GM18519 (cell line): ENCODE results near the gene ZBTB12.
"Not testable (repeated sequence)": the region's sequence is repeated elsewhere in the genome, so short reads cannot be mapped to it uniquely, and the experiment has no call there.

Experiments used
- ATAC-seq: cut with Tn5 transposase; IDR thresholded peaks from one replicate; pipeline ENCODE4 v1.9.1; 2021; ENCODE audit warnings: mild to moderate bottlenecking, moderate library complexity; ENCODE audit not compliant: unreplicated experiment, low FRiP score

The ZBTB12 gene

GRCh38 chr6:31877651-31878161 lies 24.2 kb downstream of the ZBTB12 start:
- ATAC-seq = no peak

GRCh38 chr6:31877125-31877650 lies 24.7 kb downstream of the ZBTB12 start:
- ATAC-seq = no peak

- ATAC-seq = no peak
Measured at GRCh38 chr6:31876357-31876756, 25.5 kb downstream of the ZBTB12 start.

GRCh38 chr6:31875877-31876276 lies 26.0 kb downstream of the ZBTB12 start:
- ATAC-seq = no peak

- no peak for ATAC-seq
Measured at GRCh38 chr6:31874836-31875572, 26.9 kb downstream of the ZBTB12 start.

GRCh38 chr6:31874084-31874670 lies 27.7 kb downstream of the ZBTB12 start:
- ATAC-seq = no peak

- no peak for ATAC-seq
Measured at GRCh38 chr6:31871046-31871659, 30.7 kb downstream of the ZBTB12 start.

- ATAC-seq = no peak
Measured at GRCh38 chr6:31870385-31870921, 31.4 kb downstream of the ZBTB12 start.

GRCh38 chr6:31869343-31869742 lies 32.5 kb downstream of the ZBTB12 start:
- no peak for ATAC-seq

GRCh38 chr6:31868658-31868971 lies 33.3 kb downstream of the ZBTB12 start:
- ATAC-seq = not testable (repeated sequence)

GRCh38 chr6:31865205-31866118 lies 36.4 kb downstream of the ZBTB12 start:
- ATAC-seq = no peak

GRCh38 chr6:31864818-31865204 lies 37.1 kb downstream of the ZBTB12 start:
- ATAC-seq = no peak

GRCh38 chr6:31864123-31864562 lies 37.7 kb downstream of the ZBTB12 start:
- ATAC-seq = not testable (repeated sequence)

GRCh38 chr6:31862344-31863235 lies 39.3 kb downstream of the ZBTB12 start, which contains the start of gene NEU1:
NEU1 (minus strand) TSS chr6:31862821; CDS start chr6:31862776, 45 bp downstream.
- peak; percentile 83 for ATAC-seq

GRCh38 chr6:31861919-31862343 lies 40.0 kb downstream of the ZBTB12 start:
- no peak for ATAC-seq

- no peak for ATAC-seq
Measured at GRCh38 chr6:31861150-31861549, 40.7 kb downstream of the ZBTB12 start.

GRCh38 chr6:31860349-31860748 lies 41.5 kb downstream of the ZBTB12 start:
- no peak for ATAC-seq

- ATAC-seq = no peak
Measured at GRCh38 chr6:31859923-31860322, 42.0 kb downstream of the ZBTB12 start.

- ATAC-seq = no peak
Measured at GRCh38 chr6:31858707-31859106, 43.2 kb downstream of the ZBTB12 start.
